T-helper 2 cell treated with Interferon-gamma antibody and Interleukin-4, amounts not matched to agents 5 μg/mL and 100 μg/mL, for 36 hours (primary cell): ENCODE results near the gene ADGRL4.

Experiments
- DNase-seq: peaks from one replicate; pipeline ENCODE4 v3.0.0; 2021; ENCODE audit warnings: low spot score
- H3K27ac Mint-ChIP-seq: one replicate; pipeline ENCODE4 v1.8.0; 2021; ENCODE audit warnings: mild to moderate bottlenecking, mixed read lengths
- H3K27me3 Mint-ChIP-seq: one replicate; pipeline ENCODE4 v1.8.0; 2021; ENCODE audit warnings: low read depth, mixed read lengths
- H3K36me3 Mint-ChIP-seq: one replicate; pipeline ENCODE4 v1.8.0; 2021; ENCODE audit warnings: low read depth, mixed read lengths
- H3K4me1 Mint-ChIP-seq: one replicate; pipeline ENCODE4 v1.8.0; 2021; ENCODE audit warnings: low read depth, mixed read lengths
- H3K4me3 Mint-ChIP-seq: one replicate; pipeline ENCODE4 v1.8.0; 2022; ENCODE audit warnings: mild to moderate bottlenecking, moderate library complexity, mixed read lengths
- H3K9me3 Mint-ChIP-seq: one replicate; pipeline ENCODE4 v1.8.0; 2021; ENCODE audit warnings: mixed read lengths

ADGRL4 gene

GRCh38 chr1:79006564-79006963 is at the start of gene ADGRL4:
TSS of gene ADGRL4 (minus strand) at chr1:79006730. CDS start at chr1:79006654, 76 bp downstream.
- Mint-ChIP-seq H3K4me1 (no peaks in the 10 kb centered on the region), H3K27me3 (no peaks in the 10 kb centered on the region), H3K36me3 (no peaks in the 10 kb centered on the region), H3K4me3 (no peak within 1 kb of the TSS), H3K9me3 (peaks cover 6% of the 10 kb centered on the region), H3K27ac (no peak within 1 kb of the TSS)
- DNase-seq, result no peak

GRCh38 chr1:79055856-79056255 is 49.3 kb upstream of the ADGRL4 start:
- H3K4me1 Mint-ChIP-seq, result peaks cover 3% of the 10 kb centered on the region
- no peak overlapping the region for H3K27ac Mint-ChIP-seq
- H3K27me3 Mint-ChIP-seq, result no peaks in the 10 kb centered on the region

GRCh38 chr1:79052829-79053449 is 46.4 kb upstream of the ADGRL4 start:
- Mint-ChIP-seq H3K4me3 (peak overlapping the region; percentile 42), H3K27ac (peak overlapping the region; percentile 44), H3K36me3 (no peaks in the 10 kb centered on the region), H3K27me3 (no peaks in the 10 kb centered on the region), H3K9me3 (peaks cover 6% of the 10 kb centered on the region), H3K4me1 (peaks cover 3% of the 10 kb centered on the region)
- no peak for DNase-seq

More at GRCh38 chr1:79055856-79056255, 49.3 kb upstream of the ADGRL4 start:
- Mint-ChIP-seq H3K9me3 (peaks cover 6% of the 10 kb centered on the region), H3K36me3 (no peaks in the 10 kb centered on the region), H3K4me3 (no peak overlapping the region)
- DNase-seq, result no peak

- Mint-ChIP-seq H3K27ac (no peak overlapping the region), H3K36me3 (no peaks in the 10 kb centered on the region), H3K9me3 (no peaks in the 10 kb centered on the region), H3K4me3 (no peak overlapping the region), H3K27me3 (no peaks in the 10 kb centered on the region), H3K4me1 (peaks cover 8% of the 10 kb centered on the region)
- no peak for DNase-seq
These were observed 38.6 kb upstream of the ADGRL4 start for GRCh38 chr1:79044974-79045650.

GRCh38 chr1:79043506-79043905 is 37.0 kb upstream of the ADGRL4 start:
- no peaks in the 10 kb centered on the region for H3K36me3 Mint-ChIP-seq
- H3K27me3 Mint-ChIP-seq, result no peaks in the 10 kb centered on the region
- peaks cover 5% of the 10 kb centered on the region for H3K9me3 Mint-ChIP-seq
- H3K4me1 Mint-ChIP-seq, result peaks cover 8% of the 10 kb centered on the region
- no peak overlapping the region for H3K4me3 Mint-ChIP-seq
- DNase-seq, result no peak
- H3K27ac Mint-ChIP-seq, result no peak overlapping the region

- H3K4me1 Mint-ChIP-seq, result peaks cover 8% of the 10 kb centered on the region
- H3K27me3 Mint-ChIP-seq, result no peaks in the 10 kb centered on the region
- no peaks in the 10 kb centered on the region for H3K36me3 Mint-ChIP-seq
- H3K9me3 Mint-ChIP-seq, result peaks cover 14% of the 10 kb centered on the region
- no peak overlapping the region for H3K4me3 Mint-ChIP-seq
- H3K27ac Mint-ChIP-seq, result no peak overlapping the region
- DNase-seq, result no peak
These were observed 36.0 kb upstream of the ADGRL4 start for GRCh38 chr1:79042539-79042938.

- no peak for DNase-seq
- H3K27me3 Mint-ChIP-seq, result no peaks in the 10 kb centered on the region
- no peak overlapping the region for H3K27ac Mint-ChIP-seq
- no peak overlapping the region for H3K4me3 Mint-ChIP-seq
- H3K36me3 Mint-ChIP-seq, result no peaks in the 10 kb centered on the region
- peaks cover 8% of the 10 kb centered on the region for H3K4me1 Mint-ChIP-seq
- H3K9me3 Mint-ChIP-seq, result peaks cover 18% of the 10 kb centered on the region
These were observed 35.6 kb upstream of the ADGRL4 start for GRCh38 chr1:79042117-79042516.

GRCh38 chr1:79041666-79042065 is 35.1 kb upstream of the ADGRL4 start:
- peaks cover 20% of the 10 kb centered on the region for H3K9me3 Mint-ChIP-seq
- peaks cover 8% of the 10 kb centered on the region for H3K4me1 Mint-ChIP-seq
- H3K4me3 Mint-ChIP-seq, result no peak overlapping the region
- H3K27me3 Mint-ChIP-seq, result no peaks in the 10 kb centered on the region
- DNase-seq, result no peak
- no peak overlapping the region for H3K27ac Mint-ChIP-seq
- no peaks in the 10 kb centered on the region for H3K36me3 Mint-ChIP-seq

- peak overlapping the region; percentile 73 for H3K27ac Mint-ChIP-seq
- H3K36me3 Mint-ChIP-seq, result no peaks in the 10 kb centered on the region
- peaks cover 8% of the 10 kb centered on the region for H3K4me1 Mint-ChIP-seq
- H3K4me3 Mint-ChIP-seq, result peak overlapping the region; percentile 78
- H3K27me3 Mint-ChIP-seq, result no peaks in the 10 kb centered on the region
- H3K9me3 Mint-ChIP-seq, result peaks cover 31% of the 10 kb centered on the region
- no peak for DNase-seq
These were observed 34.0 kb upstream of the ADGRL4 start for GRCh38 chr1:79040424-79041082.

- H3K27me3 Mint-ChIP-seq, result no peaks in the 10 kb centered on the region
- no peaks in the 10 kb centered on the region for H3K36me3 Mint-ChIP-seq
- no peak overlapping the region for H3K27ac Mint-ChIP-seq
- DNase-seq, result no peak
- no peak overlapping the region for H3K4me3 Mint-ChIP-seq
- H3K4me1 Mint-ChIP-seq, result peaks cover 8% of the 10 kb centered on the region
- H3K9me3 Mint-ChIP-seq, result peaks cover 32% of the 10 kb centered on the region
These were observed 30.6 kb upstream of the ADGRL4 start for GRCh38 chr1:79037085-79037484.

- H3K4me3 Mint-ChIP-seq, result no peak overlapping the region
- no peaks in the 10 kb centered on the region for H3K36me3 Mint-ChIP-seq
- no peaks in the 10 kb centered on the region for H3K27me3 Mint-ChIP-seq
- DNase-seq, result no peak
- no peaks in the 10 kb centered on the region for H3K9me3 Mint-ChIP-seq
- no peaks in the 10 kb centered on the region for H3K4me1 Mint-ChIP-seq
- H3K27ac Mint-ChIP-seq, result no peak overlapping the region
These were observed 6.0 kb upstream of the ADGRL4 start for GRCh38 chr1:79012500-79012899.

GRCh38 chr1:79010589-79010988 is 4.1 kb upstream of the ADGRL4 start:
- Mint-ChIP-seq H3K27ac (no peak overlapping the region), H3K36me3 (no peaks in the 10 kb centered on the region), H3K4me3 (no peak overlapping the region), H3K27me3 (no peaks in the 10 kb centered on the region), H3K4me1 (no peaks in the 10 kb centered on the region), H3K9me3 (peaks cover 6% of the 10 kb centered on the region)
- no peak for DNase-seq

GRCh38 chr1:79005945-79006344 is 585 bp downstream of the ADGRL4 start:
- Mint-ChIP-seq H3K4me1 (no peaks in the 10 kb centered on the region), H3K27ac (no peak overlapping the region), H3K9me3 (peaks cover 6% of the 10 kb centered on the region), H3K36me3 (no peaks in the 10 kb centered on the region), H3K27me3 (no peaks in the 10 kb centered on the region), H3K4me3 (no peak overlapping the region)
- DNase-seq, result no peak

- no peaks in the 10 kb centered on the region for H3K36me3 Mint-ChIP-seq
- H3K27ac Mint-ChIP-seq, result no peak overlapping the region
- H3K27me3 Mint-ChIP-seq, result no peaks in the 10 kb centered on the region
- peaks cover 6% of the 10 kb centered on the region for H3K9me3 Mint-ChIP-seq
- no peak for DNase-seq
- H3K4me1 Mint-ChIP-seq, result no peaks in the 10 kb centered on the region
- no peak overlapping the region for H3K4me3 Mint-ChIP-seq
These were observed 1.6 kb downstream of the ADGRL4 start for GRCh38 chr1:79004916-79005315.
